Astrocyte (in vitro differentiated cells and primary cell): ENCODE results near the gene MTRR.

ENCODE experiments used
- CTCF ChIP-seq: IDR thresholded peaks from 2 replicates; pipeline ENCODE4 v1.5.1; 2011; ENCODE audit warnings: low read depth, mild to moderate bottlenecking, inconsistent platforms, low read length, moderate library complexity; ENCODE audit not compliant: insufficient read depth
- EZH2 ChIP-seq: IDR thresholded peaks from 2 replicates; pipeline ENCODE4 v1.6.1; 2012; ENCODE audit warnings: mild to moderate bottlenecking, low read length, inconsistent platforms; ENCODE audit not compliant: insufficient read depth

DNA sequence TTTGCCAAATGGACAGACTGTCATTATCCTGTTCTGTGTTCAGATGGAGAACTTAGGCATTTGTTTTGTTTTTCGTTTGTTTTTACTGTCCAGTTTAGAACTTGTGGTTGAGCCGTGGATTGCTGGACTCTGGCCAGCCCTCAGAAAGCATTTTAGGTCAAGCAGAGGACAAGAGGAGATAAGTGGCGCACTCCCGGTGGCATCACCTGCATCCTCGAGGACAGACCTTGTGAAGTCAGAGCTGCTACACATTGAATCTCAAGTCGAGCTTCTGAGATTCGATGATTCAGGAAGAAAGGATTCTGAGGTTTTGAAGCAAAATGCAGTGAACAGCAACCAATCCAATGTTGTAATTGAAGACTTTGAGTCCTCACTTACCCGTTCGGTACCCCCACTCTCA, 8.9 kb downstream of the MTRR start:
- TF ChIP-seq CTCF (no peak), EZH2 (no peak)
